ENCODE results near the gene TPSD1. TPM values are rescaled to one million over a fixed set of nuclear protein-coding genes. Genes with fewer than 3 reads are reported as not detected.

TPSD1 gene
- total RNA-seq, 1 donor from 2014 or later: not detected

DNA sequence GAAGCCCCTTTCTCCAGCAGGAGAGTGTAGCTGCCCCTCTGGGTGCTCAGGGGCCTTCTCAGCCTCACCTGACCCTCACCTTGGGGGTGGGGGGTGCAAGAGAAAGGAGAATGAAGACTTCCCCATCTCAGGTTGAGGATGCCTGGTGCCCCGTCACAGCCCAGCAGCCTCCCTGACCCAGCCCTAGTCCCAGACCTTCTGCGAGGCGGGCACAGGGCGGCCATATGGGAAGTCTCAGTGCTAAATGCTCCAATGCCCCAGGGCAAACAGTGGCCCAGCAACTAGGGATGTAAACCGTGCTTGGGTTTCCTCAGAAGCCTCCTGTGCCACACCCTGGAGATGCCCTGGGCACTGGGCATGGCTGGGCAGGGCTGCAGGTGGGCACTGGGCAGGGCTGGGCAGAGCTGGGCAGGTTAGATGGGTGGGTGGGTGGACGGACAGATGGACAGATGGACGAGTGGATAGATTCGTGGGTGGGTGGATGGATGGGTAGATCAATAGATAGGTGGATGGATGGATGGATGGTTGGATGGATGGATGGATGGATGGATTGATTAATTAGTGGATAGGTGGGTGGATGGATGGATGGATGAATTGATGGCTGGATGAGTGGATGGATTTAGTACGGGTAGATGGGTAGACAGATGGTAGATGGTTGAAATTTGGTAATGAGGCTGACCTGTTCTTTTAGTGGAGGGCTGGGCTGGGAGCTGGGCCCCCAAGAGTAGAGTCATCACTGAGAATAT lies 16.8 kb downstream of the TPSD1 start:
- no peak for DNase-seq (ENCODE audit: low read depth)
- TF ChIP-seq, protein P1, sequence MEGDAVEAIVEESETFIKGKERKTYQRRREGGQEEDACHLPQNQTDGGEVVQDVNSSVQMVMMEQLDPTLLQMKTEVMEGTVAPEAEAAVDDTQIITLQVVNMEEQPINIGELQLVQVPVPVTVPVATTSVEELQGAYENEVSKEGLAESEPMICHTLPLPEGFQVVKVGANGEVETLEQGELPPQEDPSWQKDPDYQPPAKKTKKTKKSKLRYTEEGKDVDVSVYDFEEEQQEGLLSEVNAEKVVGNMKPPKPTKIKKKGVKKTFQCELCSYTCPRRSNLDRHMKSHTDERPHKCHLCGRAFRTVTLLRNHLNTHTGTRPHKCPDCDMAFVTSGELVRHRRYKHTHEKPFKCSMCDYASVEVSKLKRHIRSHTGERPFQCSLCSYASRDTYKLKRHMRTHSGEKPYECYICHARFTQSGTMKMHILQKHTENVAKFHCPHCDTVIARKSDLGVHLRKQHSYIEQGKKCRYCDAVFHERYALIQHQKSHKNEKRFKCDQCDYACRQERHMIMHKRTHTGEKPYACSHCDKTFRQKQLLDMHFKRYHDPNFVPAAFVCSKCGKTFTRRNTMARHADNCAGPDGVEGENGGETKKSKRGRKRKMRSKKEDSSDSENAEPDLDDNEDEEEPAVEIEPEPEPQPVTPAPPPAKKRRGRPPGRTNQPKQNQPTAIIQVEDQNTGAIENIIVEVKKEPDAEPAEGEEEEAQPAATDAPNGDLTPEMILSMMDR (conservative IDR thresholded peaks at IDR 0.05; ENCODE audit: low read depth, low read length): no peak

DNA sequence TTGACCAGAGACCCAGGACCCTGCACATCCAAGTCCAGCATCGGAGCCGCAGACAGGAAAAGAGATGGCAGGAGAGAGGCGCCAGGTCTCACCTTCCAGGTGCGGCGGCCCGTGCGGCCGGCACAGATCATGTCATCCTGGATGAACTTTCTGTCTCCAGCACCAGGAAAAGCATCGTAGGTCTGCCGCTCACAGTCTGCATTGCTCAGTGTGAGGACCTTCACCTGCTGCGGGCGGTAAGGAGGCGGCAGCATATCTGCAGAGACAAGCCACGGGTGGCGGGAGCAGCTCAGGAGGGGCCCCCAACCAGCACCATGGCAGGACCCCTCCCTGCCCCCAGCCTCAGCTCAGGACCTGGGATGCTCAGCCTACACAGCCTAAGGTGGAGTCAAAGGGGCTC lies 17.9 kb downstream of the TPSD1 start:
- TF ChIP-seq, protein P1 (conservative IDR thresholded peaks at IDR 0.05; ENCODE audit: low read depth, low read length): no peak
- no peak overlapping the region for H3K4me3 ChIP-seq (ENCODE audit: low read depth, low read length)
- DNase-seq (ENCODE audit: low read depth): no peak

More for the DNA sequence above, 16.8 kb downstream of the TPSD1 start:
- H3K4me3 ChIP-seq (ENCODE audit: low read depth, low read length): no peak overlapping the region

DNA sequence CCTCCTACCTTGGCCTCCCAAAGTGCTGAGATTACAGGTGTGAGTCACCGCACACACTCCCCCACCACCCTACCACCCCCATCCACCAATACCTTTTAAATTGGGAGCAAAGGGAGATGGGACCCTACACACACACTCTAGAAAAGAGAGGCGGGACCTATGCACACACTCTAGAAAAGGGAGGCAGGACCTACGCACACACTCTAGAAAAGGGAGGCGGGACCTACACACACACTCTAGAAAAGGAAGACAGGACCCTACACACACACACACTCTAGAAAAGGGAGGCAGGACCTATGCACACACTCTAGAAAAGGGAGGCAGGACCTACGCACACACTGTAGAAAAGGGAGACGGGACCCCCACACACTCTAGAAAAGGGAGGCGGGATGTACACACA lies 18.9 kb downstream of the TPSD1 start:
- TF ChIP-seq, protein P1 (conservative IDR thresholded peaks at IDR 0.05; ENCODE audit: low read depth, low read length): no peak
- H3K4me3 ChIP-seq (ENCODE audit: low read depth, low read length): no peak overlapping the region
- no peak for DNase-seq (ENCODE audit: low read depth)

DNA sequence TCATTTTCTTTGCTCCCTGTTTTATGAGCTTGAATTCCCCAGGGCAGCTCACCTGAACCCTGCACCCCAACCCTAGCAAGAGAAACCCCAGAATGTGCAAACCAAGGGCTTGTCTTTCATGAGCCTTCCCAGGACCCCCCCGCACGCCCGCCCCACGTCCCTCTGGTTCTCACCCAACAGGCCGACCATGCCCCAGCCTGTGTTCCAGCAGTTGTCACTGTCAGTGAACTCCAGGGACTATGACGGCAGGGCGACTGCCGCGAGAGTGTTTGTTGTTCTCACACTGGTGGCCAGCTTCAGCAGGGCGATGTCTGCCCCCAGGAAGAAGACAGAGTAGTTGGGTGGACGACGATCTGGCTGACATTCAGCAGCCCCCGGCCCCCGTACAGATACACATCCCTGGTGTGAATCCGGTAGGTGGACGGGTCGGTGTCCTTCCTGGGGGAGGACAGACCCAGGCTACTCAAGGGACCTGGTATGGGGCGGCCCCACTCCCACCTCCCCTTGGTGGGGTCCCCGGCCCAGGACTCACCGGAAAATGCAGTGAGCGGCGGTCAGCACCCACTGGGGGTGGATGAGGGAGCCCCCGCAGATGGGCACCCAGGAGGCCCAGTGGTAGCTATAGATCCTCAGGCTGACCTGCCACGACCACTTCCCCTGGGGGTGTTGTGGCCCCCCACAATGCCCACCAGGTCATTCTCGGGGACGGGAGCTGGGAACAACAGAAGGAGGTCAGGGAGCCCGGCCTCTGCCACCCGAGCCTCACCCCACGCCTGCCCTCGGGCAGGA lies 20.1 kb downstream of the TPSD1 start:
- TF ChIP-seq, protein P1 (conservative IDR thresholded peaks at IDR 0.05; ENCODE audit: low read depth, low read length): no peak
- DNase-seq (ENCODE audit: low read depth): no peak

DNA sequence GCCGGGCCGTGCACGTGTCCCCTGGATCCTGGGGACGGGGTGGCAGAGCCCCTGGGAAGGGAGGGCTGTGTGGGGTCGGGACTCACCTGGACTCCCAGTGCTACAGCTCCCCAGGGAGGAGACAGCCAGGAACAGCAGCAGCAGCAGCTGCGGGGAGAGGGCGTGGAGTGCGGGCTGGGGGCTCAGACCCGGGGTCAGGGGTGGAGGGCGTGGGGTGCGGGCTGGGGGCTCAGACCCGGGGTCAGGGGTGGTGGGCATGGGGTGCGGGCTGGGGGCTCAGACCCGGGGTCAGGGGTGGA lies 20.7 kb downstream of the TPSD1 start:
- DNase-seq (ENCODE audit: low read depth): no peak
- H3K4me3 ChIP-seq (ENCODE audit: low read depth, low read length): no peak overlapping the region
- TF ChIP-seq, protein P1 (conservative IDR thresholded peaks at IDR 0.05; ENCODE audit: low read depth, low read length): no peak

More for the DNA sequence above, 20.1 kb downstream of the TPSD1 start:
- H3K4me3 ChIP-seq (ENCODE audit: low read depth, low read length): no peak overlapping the region

DNA sequence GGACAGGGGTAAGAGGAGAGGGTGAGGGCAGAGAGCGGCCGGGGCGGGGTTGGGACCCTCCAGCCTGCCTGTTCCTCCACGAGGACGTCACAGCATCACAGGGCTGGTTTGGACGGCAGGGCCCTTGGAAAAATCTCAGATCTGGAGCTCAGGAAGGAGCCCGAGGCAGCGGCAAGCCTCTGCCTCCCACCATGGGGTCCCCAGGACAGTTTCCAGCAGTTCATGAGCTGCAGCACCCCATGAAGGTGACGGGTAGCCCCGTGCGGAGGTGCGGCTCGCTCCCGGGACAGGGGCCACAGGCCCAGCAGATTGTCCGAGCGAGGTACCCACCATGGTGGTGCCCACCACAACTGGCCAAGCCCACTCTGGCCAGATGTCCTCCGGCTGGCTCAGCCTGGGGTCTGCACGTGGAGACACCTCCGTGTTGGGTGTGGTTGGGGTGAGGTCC lies 21.3 kb downstream of the TPSD1 start:
- H3K4me3 ChIP-seq (ENCODE audit: low read depth, low read length): no peak overlapping the region
- TF ChIP-seq, protein P1 (conservative IDR thresholded peaks at IDR 0.05; ENCODE audit: low read depth, low read length): no peak
- no peak for DNase-seq (ENCODE audit: low read depth)
